T-cell (primary cell): ENCODE data around the gene PNISR. TPM values are rescaled to one million over a fixed set of nuclear protein-coding genes. Genes with fewer than 3 reads are reported as not detected.
A peak's percentile ranks its signal among the peaks of the same experiment; 100 is the strongest.
"Not testable (repeated sequence)": the region's sequence is repeated elsewhere in the genome, so short reads cannot be mapped to it uniquely, and the experiment has no call there.

Source experiments
- ATAC-seq, 4 experiments: fragments of 200-7000 bp in 3 of 4; fragments of 150-1000 bp in 1 of 4; cut with Tn5 transposase; replicated peaks in 1 of 4; 1 replicate in 3 of 4; 2 replicates in 1 of 4; pipeline ENCODE4 v1.10.0; 2021; ENCODE audit warnings: moderate library complexity in 3 of 4, mild to moderate bottlenecking in 2 of 4, moderate number of reproducible peaks in 1 of 4
- CTCF ChIA-PET, 2 donors: fragments of 300-600 bp; sonication (Branson Sonifier 250); formaldehyde crosslinking; loops; one replicate each; lab custom pipeline; 2022; ENCODE audit warnings: antibody characterized with exemption in 2 of 2; lab: Charles Lee
- POLR2A ChIA-PET, 2 donors: fragments of 300-600 bp; sonication (Branson Sonifier 250); formaldehyde crosslinking; loops; one replicate each; lab custom pipeline; 2022; ENCODE audit warnings: antibody characterized with exemption in 2 of 2; lab: Charles Lee
- DNase-seq, 35 experiments: peaks; one replicate each; pipeline versions ENCODE4 v3.0.0 to v3.0.0-alpha.2; 2013 to 2023
- H3K27ac ChIP-seq: one replicate; pipeline ENCODE4 v1.5.1; 2013; ENCODE audit warnings: low read length
- H3K27me3 ChIP-seq, 2 experiments: replicated peaks in 1 of 2; 1 replicate in 1 of 2; 2 replicates in 1 of 2; pipeline versions ENCODE4 v1.6.1 to v1.7.0; 2013; ENCODE audit warnings: low read length in 1 of 2, mixed read lengths in 1 of 2; ENCODE audit not compliant: control insufficient read depth in 2 of 2, insufficient read depth in 2 of 2; ENCODE audit errors: extremely low read depth in 1 of 2
- H3K36me3 ChIP-seq, 2 donors: 1 replicate in 1 of 2; 2 replicates in 1 of 2; pipeline versions ENCODE4 v1.6.1 to v1.7.0; 2013; ENCODE audit warnings: low read length in 1 of 2; ENCODE audit not compliant: control insufficient read depth in 2 of 2, insufficient read depth in 1 of 2; ENCODE audit errors: extremely low read depth in 1 of 2
- H3K4me1 ChIP-seq, 2 experiments: 1 replicate in 1 of 2; 2 replicates in 1 of 2; pipeline versions ENCODE4 v1.6.1 to v1.7.0; 2013; ENCODE audit warnings: low read length in 2 of 2, mixed read lengths in 1 of 2; ENCODE audit not compliant: insufficient read depth in 2 of 2, control insufficient read depth in 1 of 2; ENCODE audit errors: extremely low read depth in 1 of 2
- H3K4me3 ChIP-seq, 2 donors: 1 replicate in 1 of 2; 2 replicates in 1 of 2; pipeline versions ENCODE4 v1.5.1 to v1.7.0; 2013; ENCODE audit warnings: mild to moderate bottlenecking in 2 of 2, low read length in 1 of 2, moderate library complexity in 1 of 2; ENCODE audit not compliant: control insufficient read depth in 1 of 2; ENCODE audit errors: extremely low read depth in 1 of 2
- H3K9me3 ChIP-seq: 2 replicates; pipeline ENCODE4 v1.7.0; 2013
- H3K27ac Mint-ChIP-seq, 2 donors: one replicate each; pipeline ENCODE4 v1.8.0; 2020 to 2021; ENCODE audit warnings: mild to moderate bottlenecking in 2 of 2, mixed read lengths in 2 of 2
- H3K27me3 Mint-ChIP-seq, 2 donors: one replicate each; pipeline ENCODE4 v1.8.0; 2021 to 2022; ENCODE audit warnings: mixed read lengths in 2 of 2
- H3K36me3 Mint-ChIP-seq: one replicate; pipeline ENCODE4 v1.8.0; 2021; ENCODE audit warnings: mixed read lengths
- H3K4me1 Mint-ChIP-seq, 3 donors: one replicate each; pipeline ENCODE4 v1.8.0; 2020 to 2022; ENCODE audit warnings: mixed read lengths in 3 of 3, mild to moderate bottlenecking in 1 of 3
- H3K4me3 Mint-ChIP-seq, 3 donors: one replicate each; pipeline ENCODE4 v1.8.0; 2020 to 2022; ENCODE audit warnings: mild to moderate bottlenecking in 3 of 3, mixed read lengths in 3 of 3, moderate library complexity in 3 of 3
- H3K9me3 Mint-ChIP-seq, 3 donors: one replicate each; pipeline ENCODE4 v1.8.0; 2020 to 2022; ENCODE audit warnings: mixed read lengths in 3 of 3
- WGBS: methylation state at CpG from one replicate; pipeline ENCODE4 v1.1.5; 2013; ENCODE audit warnings: missing lambda C conversion rate; ENCODE audit not compliant: insufficient coverage; 5-methylcytosine and 5-hydroxymethylcytosine counted together
- total RNA-seq, 35 experiments: library from RNA in 6 of 35; stranded (reverse) in 6 of 35; fragments of 120-200 nt in 1 of 35; gene quantifications; one replicate each; pipeline versions ENCODE4 v1.2.1 to v1.2.4 and lab custom pipeline; 2013 to 2026

PNISR gene
- total RNA-seq (100 to 1,000 TPM; 212 to 351 (median 234) TPM), total RNA-seq (lab: John Stamatoyannopoulos, UW) (145 to 626 (median 376) reads per million in 29 experiments)
- 212 TPM for total RNA-seq (2013)

GRCh38 chr6:99424761-99425646, at the start of gene PNISR:
Gene PNISR, minus strand, starts transcription at chr6:99425308. Its CDS starts 10,649 bp downstream, at chr6:99414659.
- no peaks in the 10 kb centered on the region for H3K27me3 ChIP-seq
- peak within 1 kb of the TSS; percentile 92 to 100 for H3K4me3 ChIP-seq
- 0% methylated on average over 43 of the region's 53 CpGs for WGBS
- DNase-seq, result peak; percentile 67 to 97 (median 86)
- peak within 1 kb of the TSS; percentile 93 to 100 (median 99) for H3K4me3 Mint-ChIP-seq
- H3K9me3 Mint-ChIP-seq, result no peaks in the 10 kb centered on the region
- no peaks in the 10 kb centered on the region for H3K9me3 ChIP-seq
- H3K27me3 Mint-ChIP-seq, result no peaks in the 10 kb centered on the region
- peaks cover 4 to 5% of the 10 kb centered on the region in 2 donors for H3K36me3 ChIP-seq
- ChIA-PET POLR2A (interaction anchor here (0.6 to 1.8 kb wide), 17 partner anchors 8 to 1458 kb away, joined by 3 to 11 read pairs (median 4); partner anchors contain the start of gene COQ3 (in 2 of the 2)), CTCF (interaction anchor here (0.7 to 2.4 kb wide), 8 partner anchors 8 to 144 kb away, joined by 3 to 14 read pairs (median 3); partner anchors contain the start of genes CCNC (in 1 of the 2) and COQ3 (in 1 of the 2))
- H3K27ac ChIP-seq, result peak within 1 kb of the TSS; percentile 99
- peaks cover 31 to 49% of the 10 kb centered on the region in 2 experiments for H3K4me1 ChIP-seq
- H3K4me1 Mint-ChIP-seq, result peaks cover 68 to 75% (median 72%) of the 10 kb centered on the region in 3 donors
- peak; percentile 81 to 90 (median 87) for ATAC-seq
- H3K36me3 Mint-ChIP-seq, result peaks cover 15% of the 10 kb centered on the region
- peak within 1 kb of the TSS; percentile 99 to 100 for H3K27ac Mint-ChIP-seq

- Histone ChIP-seq H3K4me1 (no peaks in the 10 kb centered on the region), H3K36me3 (no peaks in the 10 kb centered on the region), H3K9me3 (no peaks in the 10 kb centered on the region), H3K27ac (no peak overlapping the region), H3K4me3 (no peak overlapping the region), H3K27me3 (no peaks in the 10 kb centered on the region)
- DNase-seq (no peak), ATAC-seq (no peak)
- no peak overlapping the region for H3K27ac Mint-ChIP-seq
- ChIA-PET POLR2A (no interaction called here), CTCF (no interaction called here)
- H3K36me3 Mint-ChIP-seq, result peaks cover 18% of the 10 kb centered on the region
- no peak overlapping the region for H3K4me3 Mint-ChIP-seq
- no peaks in the 10 kb centered on the region for H3K27me3 Mint-ChIP-seq
- H3K4me1 Mint-ChIP-seq, result no peaks in the 10 kb centered on the region
- no peaks in the 10 kb centered on the region for H3K9me3 Mint-ChIP-seq
Measured at GRCh38 chr6:99473730-99474129, 48.6 kb upstream of the PNISR start.

- Histone ChIP-seq H3K4me1 (no peaks in the 10 kb centered on the region), H3K27me3 (no peaks in the 10 kb centered on the region), H3K4me3 (no peak overlapping the region), H3K27ac (no peak overlapping the region), H3K9me3 (no peaks in the 10 kb centered on the region), H3K36me3 (no peaks in the 10 kb centered on the region)
- ChIA-PET POLR2A (no interaction called here), CTCF (interaction anchor here (0.6 to 1.5 kb wide), 2 partner anchors 46 to 274 kb away, joined by 5 to 6 read pairs; no protein-coding TSS in a partner anchor)
- Mint-ChIP-seq H3K27ac (no peak overlapping the region), H3K27me3 (no peaks in the 10 kb centered on the region), H3K4me1 (no peaks in the 10 kb centered on the region), H3K9me3 (no peaks in the 10 kb centered on the region), H3K36me3 (peaks cover 11% of the 10 kb centered on the region), H3K4me3 (no peak overlapping the region)
- DNase-seq (no peak), ATAC-seq (no peak)
- 90% methylated on average over 2 of the region's 2 CpGs for WGBS
Measured at GRCh38 chr6:99471638-99472037, 46.5 kb upstream of the PNISR start.

- ChIA-PET CTCF (interaction anchor here (0.6 to 2.7 kb wide), 15 partner anchors 9 to 438 kb away, joined by 3 to 34 read pairs (median 3); partner anchors contain the start of gene USP45 (in 1 of the 2)), POLR2A (no interaction called here)
- WGBS, result no CpG with 5 or more reads among the region's 3 CpGs
- no peaks in the 10 kb centered on the region for H3K36me3 ChIP-seq
- no peaks in the 10 kb centered on the region for H3K9me3 Mint-ChIP-seq
- H3K4me3 Mint-ChIP-seq, result no peak overlapping the region
- H3K4me1 Mint-ChIP-seq, result no peaks in the 10 kb centered on the region
- peaks cover 3% of the 10 kb centered on the region for H3K36me3 Mint-ChIP-seq
- no peaks in the 10 kb centered on the region for H3K4me1 ChIP-seq
- no peaks in the 10 kb centered on the region for H3K27me3 ChIP-seq
- no peak overlapping the region for H3K27ac Mint-ChIP-seq
- DNase-seq (peak in 1 of 35 experiments; percentile 57), ATAC-seq (no peak)
- no peaks in the 10 kb centered on the region for H3K9me3 ChIP-seq
- no peaks in the 10 kb centered on the region for H3K27me3 Mint-ChIP-seq
- no peak overlapping the region for H3K4me3 ChIP-seq
- H3K27ac ChIP-seq, result no peak overlapping the region
Measured at GRCh38 chr6:99467509-99468106, 42.5 kb upstream of the PNISR start.

GRCh38 chr6:99459133-99459532, 34.0 kb upstream of the PNISR start:
- H3K4me1 Mint-ChIP-seq, H3K27ac Mint-ChIP-seq, H3K4me1 ChIP-seq, DNase-seq, H3K9me3 ChIP-seq, H3K4me3 ChIP-seq, H3K27ac ChIP-seq, H3K27me3 ChIP-seq, ATAC-seq, POLR2A ChIA-PET, H3K4me3 Mint-ChIP-seq, H3K36me3 ChIP-seq, H3K27me3 Mint-ChIP-seq: not testable (repeated sequence)
- H3K36me3 Mint-ChIP-seq, result peaks cover 21% of the 10 kb centered on the region
- H3K9me3 Mint-ChIP-seq, result peaks cover 3 to 19% (median 11%) of the 10 kb centered on the region in 3 donors
- CTCF ChIA-PET, result interaction anchor here (0.7 to 0.9 kb wide), 2 partner anchors 8 to 10 kb away, joined by 3 to 4 read pairs; no protein-coding TSS in a partner anchor
- WGBS, result no CpG with 5 or more reads among the region's 2 CpGs

GRCh38 chr6:99458319-99458718, 33.2 kb upstream of the PNISR start:
- peak overlapping the region in 1 of 2 donors; percentile 7 for H3K27ac Mint-ChIP-seq
- Histone ChIP-seq H3K4me3 (no peak overlapping the region), H3K27ac (no peak overlapping the region), H3K4me1 (no peaks in the 10 kb centered on the region), H3K9me3 (no peaks in the 10 kb centered on the region), H3K27me3 (no peaks in the 10 kb centered on the region), H3K36me3 (no peaks in the 10 kb centered on the region)
- H3K27me3 Mint-ChIP-seq, result no peaks in the 10 kb centered on the region
- POLR2A ChIA-PET, result no interaction called here
- DNase-seq, result peak in 1 of 35 experiments; percentile 28
- CTCF ChIA-PET, result interaction anchor here in 1 of 2 donors (0.7 kb wide), 1 partner anchor 9 kb away, joined by 3 read pairs; no protein-coding TSS in a partner anchor
- peaks cover 22% of the 10 kb centered on the region for H3K36me3 Mint-ChIP-seq
- H3K4me1 Mint-ChIP-seq, result no peaks in the 10 kb centered on the region
- H3K4me3 Mint-ChIP-seq, result no peak overlapping the region
- H3K9me3 Mint-ChIP-seq, result peaks cover 3 to 23% (median 14%) of the 10 kb centered on the region in 3 donors
- 100% methylated on average over 1 of the region's 2 CpGs for WGBS
- no peak for ATAC-seq
